ENCODE results near the gene RDH13.

DNA sequence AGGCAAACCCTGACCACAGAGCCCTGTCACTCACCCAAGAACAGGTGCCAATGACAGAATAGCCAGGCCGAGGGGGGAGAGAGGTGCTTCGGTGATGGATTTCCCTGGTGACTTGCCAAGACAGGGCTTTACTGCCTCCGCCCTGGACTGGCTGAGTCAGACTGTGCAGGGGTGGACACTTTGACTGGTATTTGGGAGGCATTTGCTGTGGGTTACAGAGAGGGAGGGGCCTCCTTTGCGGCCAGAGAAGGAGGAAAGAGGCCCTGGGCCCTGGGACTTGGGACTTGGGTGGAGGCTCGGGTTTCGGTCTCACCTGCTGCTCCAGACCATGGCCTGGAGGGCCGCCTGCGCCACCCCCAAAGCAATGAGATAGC, 8.2 kb upstream of the RDH13 start:
- TF ChIP-seq POLR2AphosphoS5 (IDR thresholded peaks at IDR 0.05; ENCODE audit: borderline replicate concordance, low read depth, low read length) = no peak
- TF ChIP-seq EZH2 (IDR thresholded peaks at IDR 0.05) = no peak
